ENCODE results near the gene CD8B2.
"Not testable (repeated sequence)": the region's sequence is repeated elsewhere in the genome, so short reads cannot be mapped to it uniquely, and the experiment has no call there.

Gene CD8B2

GRCh38 chr2:106486551-106487385 is at the start of gene CD8B2:
Gene CD8B2, plus strand, starts transcription at chr2:106487364. Its CDS starts 63 bp downstream, at chr2:106487427.
- not testable (repeated sequence) for H3K27ac Mint-ChIP-seq; H3K4me1 Mint-ChIP-seq (ENCODE audit: low read depth); H3K36me3 Mint-ChIP-seq (ENCODE audit: low read depth); DNase-seq; H3K4me3 Mint-ChIP-seq; H3K9me3 Mint-ChIP-seq
- H3K27me3 Mint-ChIP-seq, result peaks cover 30% of the 10 kb centered on the region

- not testable (repeated sequence) for DNase-seq; H3K9me3 Mint-ChIP-seq; H3K27ac Mint-ChIP-seq; H3K36me3 Mint-ChIP-seq (ENCODE audit: low read depth); H3K27me3 Mint-ChIP-seq; H3K4me3 Mint-ChIP-seq; H3K4me1 Mint-ChIP-seq (ENCODE audit: low read depth)
Observed at GRCh38 chr2:106461882-106462281, 25.3 kb upstream of the CD8B2 start.

- not testable (repeated sequence) for H3K36me3 Mint-ChIP-seq (ENCODE audit: low read depth); H3K4me1 Mint-ChIP-seq (ENCODE audit: low read depth); H3K4me3 Mint-ChIP-seq; DNase-seq; H3K9me3 Mint-ChIP-seq; H3K27me3 Mint-ChIP-seq; H3K27ac Mint-ChIP-seq
Observed at GRCh38 chr2:106467516-106467915, 19.6 kb upstream of the CD8B2 start.

GRCh38 chr2:106468107-106468506 is 19.1 kb upstream of the CD8B2 start, which contains the start of gene RGPD3:
Gene RGPD3, minus strand, starts transcription at chr2:106468413. Its CDS starts 125 bp downstream, at chr2:106468288.
- not testable (repeated sequence) for H3K27ac Mint-ChIP-seq; H3K4me1 Mint-ChIP-seq (ENCODE audit: low read depth); H3K36me3 Mint-ChIP-seq (ENCODE audit: low read depth); H3K27me3 Mint-ChIP-seq; H3K9me3 Mint-ChIP-seq; DNase-seq; H3K4me3 Mint-ChIP-seq

GRCh38 chr2:106470658-106471057 is 16.5 kb upstream of the CD8B2 start:
- H3K27ac Mint-ChIP-seq; H3K9me3 Mint-ChIP-seq; H3K27me3 Mint-ChIP-seq; H3K4me3 Mint-ChIP-seq; H3K36me3 Mint-ChIP-seq (ENCODE audit: low read depth); H3K4me1 Mint-ChIP-seq (ENCODE audit: low read depth): not testable (repeated sequence)
- DNase-seq, result peak; percentile 52

- not testable (repeated sequence) for H3K27me3 Mint-ChIP-seq; DNase-seq; H3K4me3 Mint-ChIP-seq; H3K27ac Mint-ChIP-seq; H3K4me1 Mint-ChIP-seq (ENCODE audit: low read depth); H3K36me3 Mint-ChIP-seq (ENCODE audit: low read depth); H3K9me3 Mint-ChIP-seq
Observed at GRCh38 chr2:106477647-106478046, 9.5 kb upstream of the CD8B2 start.

DNA sequence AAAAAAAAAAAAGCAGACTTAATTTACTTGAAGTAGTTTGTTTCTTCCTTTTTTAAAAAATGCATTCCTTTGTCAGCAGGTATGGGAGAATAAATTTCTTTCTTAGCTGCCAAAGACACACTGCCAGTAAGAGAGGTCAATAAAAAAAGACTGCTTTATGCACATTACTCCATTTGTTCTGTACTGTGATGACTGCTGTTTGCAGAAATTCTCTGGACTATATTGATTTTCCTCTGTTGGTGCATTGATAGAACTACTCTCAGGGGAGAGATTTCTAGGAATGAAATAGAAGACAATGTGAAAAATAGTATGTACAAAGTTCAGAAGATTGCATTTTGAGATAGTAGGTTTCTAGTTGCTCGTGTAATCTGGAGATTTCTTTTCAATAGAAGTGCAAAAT is 7.6 kb upstream of the CD8B2 start:
- H3K27me3 Mint-ChIP-seq; H3K4me3 Mint-ChIP-seq; H3K9me3 Mint-ChIP-seq; DNase-seq; H3K4me1 Mint-ChIP-seq (ENCODE audit: low read depth); H3K27ac Mint-ChIP-seq; H3K36me3 Mint-ChIP-seq (ENCODE audit: low read depth): not testable (repeated sequence)

DNA sequence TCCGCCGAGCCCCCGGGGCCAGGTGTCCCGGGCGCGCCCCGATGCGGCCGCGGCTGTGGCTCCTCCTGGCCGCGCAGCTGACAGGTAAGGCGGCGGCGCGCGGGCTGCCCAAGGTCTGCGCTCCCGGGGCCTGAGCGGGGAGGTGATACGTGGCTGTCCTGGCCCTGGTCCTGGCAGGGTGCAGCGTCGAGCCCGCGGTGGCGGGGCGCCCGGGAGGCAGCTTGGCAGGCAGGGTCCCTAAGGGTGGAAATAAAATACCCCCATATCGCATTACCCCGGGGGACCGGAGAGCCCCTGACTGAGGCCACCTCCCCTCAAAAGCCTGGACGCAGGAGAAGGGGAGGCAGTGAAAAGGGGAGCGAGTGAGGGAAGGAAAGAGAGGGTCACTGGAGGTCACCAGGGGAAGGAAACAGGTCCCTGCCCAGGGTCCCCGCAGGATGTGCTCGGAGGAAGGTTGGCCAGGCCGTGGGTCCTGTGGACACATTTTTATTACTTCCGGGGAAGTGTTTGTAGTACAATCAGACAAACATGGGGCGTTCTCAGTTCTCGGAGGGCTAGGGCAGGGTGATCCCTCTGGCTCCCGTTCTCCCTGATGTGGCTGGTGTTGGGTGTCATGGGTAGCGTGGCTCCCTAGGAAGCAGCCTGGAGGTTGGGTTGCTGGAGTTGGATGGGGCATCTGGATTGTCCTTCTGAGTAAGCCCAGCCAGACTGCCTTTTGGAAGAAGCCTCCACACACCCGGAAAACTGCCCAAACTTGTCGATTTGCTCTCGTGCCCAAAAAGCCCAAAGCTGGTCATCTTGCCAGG is 425 bp downstream of the CD8B2 start:
- H3K4me3 Mint-ChIP-seq; H3K36me3 Mint-ChIP-seq (ENCODE audit: low read depth); H3K4me1 Mint-ChIP-seq (ENCODE audit: low read depth); H3K27ac Mint-ChIP-seq; DNase-seq; H3K9me3 Mint-ChIP-seq: not testable (repeated sequence)
- H3K27me3 Mint-ChIP-seq, result peaks cover 30% of the 10 kb centered on the region

DNA sequence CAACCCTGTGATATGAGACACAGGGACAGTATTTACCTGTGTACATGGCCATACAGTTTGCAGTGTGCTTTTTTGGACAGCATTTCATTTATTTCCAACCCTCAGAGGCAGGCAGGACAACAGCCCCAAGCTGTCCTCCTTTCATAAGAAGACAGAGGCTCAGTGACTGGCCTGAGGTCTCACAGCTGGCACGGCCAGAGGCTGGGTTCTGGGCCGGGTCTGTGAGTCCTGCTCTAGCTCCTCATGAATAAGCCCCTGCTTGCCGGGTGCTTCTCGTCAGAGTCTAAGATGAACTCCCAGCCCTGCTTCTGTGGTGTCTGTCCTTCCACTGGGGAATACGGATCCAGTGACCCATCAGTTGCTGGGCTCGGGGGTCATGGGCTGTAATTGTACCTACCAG is 2.5 kb downstream of the CD8B2 start:
- H3K4me1 Mint-ChIP-seq (ENCODE audit: low read depth); H3K9me3 Mint-ChIP-seq; H3K4me3 Mint-ChIP-seq; H3K27ac Mint-ChIP-seq; DNase-seq; H3K36me3 Mint-ChIP-seq (ENCODE audit: low read depth): not testable (repeated sequence)
- peaks cover 25% of the 10 kb centered on the region for H3K27me3 Mint-ChIP-seq

- H3K27ac Mint-ChIP-seq; H3K4me3 Mint-ChIP-seq; DNase-seq; H3K9me3 Mint-ChIP-seq; H3K4me1 Mint-ChIP-seq (ENCODE audit: low read depth); H3K36me3 Mint-ChIP-seq (ENCODE audit: low read depth): not testable (repeated sequence)
- H3K27me3 Mint-ChIP-seq, result peaks cover 15% of the 10 kb centered on the region
Observed at GRCh38 chr2:106492399-106492798, 5.2 kb downstream of the CD8B2 start.

DNA sequence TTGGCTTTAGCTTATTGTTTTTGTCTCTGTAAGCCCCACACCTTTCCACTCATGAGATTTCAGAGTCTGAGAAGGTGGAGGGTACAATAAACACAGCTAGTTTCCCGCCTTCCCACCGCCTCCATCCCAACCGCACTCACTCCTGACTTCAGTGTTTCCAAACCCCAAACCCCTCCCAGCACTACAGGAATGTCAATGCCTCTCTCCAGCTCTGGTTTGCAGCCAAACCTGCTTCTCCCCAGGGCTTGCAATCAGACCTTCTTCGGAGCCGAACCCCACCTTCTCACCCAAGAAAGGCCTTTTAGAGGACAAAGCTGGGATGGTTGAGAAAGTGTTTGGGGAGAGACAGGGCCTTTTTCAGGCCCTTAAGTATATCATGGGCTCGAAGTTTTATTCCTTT is 5.7 kb downstream of the CD8B2 start:
- H3K27me3 Mint-ChIP-seq; H3K9me3 Mint-ChIP-seq; H3K4me1 Mint-ChIP-seq (ENCODE audit: low read depth); DNase-seq; H3K4me3 Mint-ChIP-seq; H3K27ac Mint-ChIP-seq; H3K36me3 Mint-ChIP-seq (ENCODE audit: low read depth): not testable (repeated sequence)

GRCh38 chr2:106498549-106498948 is 11.4 kb downstream of the CD8B2 start:
- H3K27me3 Mint-ChIP-seq; H3K4me1 Mint-ChIP-seq (ENCODE audit: low read depth); H3K27ac Mint-ChIP-seq; H3K36me3 Mint-ChIP-seq (ENCODE audit: low read depth); H3K4me3 Mint-ChIP-seq; H3K9me3 Mint-ChIP-seq; DNase-seq: not testable (repeated sequence)

GRCh38 chr2:106500350-106500749 is 13.2 kb downstream of the CD8B2 start:
- DNase-seq; H3K27me3 Mint-ChIP-seq; H3K27ac Mint-ChIP-seq; H3K36me3 Mint-ChIP-seq (ENCODE audit: low read depth); H3K4me3 Mint-ChIP-seq; H3K9me3 Mint-ChIP-seq; H3K4me1 Mint-ChIP-seq (ENCODE audit: low read depth): not testable (repeated sequence)

- not testable (repeated sequence) for H3K9me3 Mint-ChIP-seq; H3K4me3 Mint-ChIP-seq; H3K4me1 Mint-ChIP-seq (ENCODE audit: low read depth); DNase-seq; H3K27me3 Mint-ChIP-seq; H3K36me3 Mint-ChIP-seq (ENCODE audit: low read depth); H3K27ac Mint-ChIP-seq
Observed at GRCh38 chr2:106502351-106502750, 15.2 kb downstream of the CD8B2 start.

- DNase-seq; H3K4me3 Mint-ChIP-seq; H3K27me3 Mint-ChIP-seq; H3K36me3 Mint-ChIP-seq (ENCODE audit: low read depth); H3K9me3 Mint-ChIP-seq; H3K27ac Mint-ChIP-seq; H3K4me1 Mint-ChIP-seq (ENCODE audit: low read depth): not testable (repeated sequence)
Observed at GRCh38 chr2:106504192-106504591, 17.0 kb downstream of the CD8B2 start.
